Astrocyte (in vitro differentiated cells and primary cell): ENCODE measurements around the gene FSTL4.

Source experiments
- CTCF ChIP-seq: IDR thresholded peaks from 2 replicates; pipeline ENCODE4 v1.5.1; 2011; ENCODE audit warnings: low read depth, mild to moderate bottlenecking, inconsistent platforms, low read length, moderate library complexity; ENCODE audit not compliant: insufficient read depth
- EZH2 ChIP-seq: IDR thresholded peaks from 2 replicates; pipeline ENCODE4 v1.6.1; 2012; ENCODE audit warnings: mild to moderate bottlenecking, low read length, inconsistent platforms; ENCODE audit not compliant: insufficient read depth

- TF ChIP-seq CTCF, result no peak
- no peak for TF ChIP-seq EZH2
Measured at GRCh38 chr5:133189881-133190280, 422.5 kb downstream of the FSTL4 start.
